Choroid plexus epithelial cell (primary cell): ENCODE data around the gene SRRM5.
"Not testable (repeated sequence)": the region's sequence is repeated elsewhere in the genome, so short reads cannot be mapped to it uniquely, and the experiment has no call there.

Source experiments
- DNase-seq: peaks from one replicate; pipeline ENCODE4 v3.0.0-alpha.2; 2010; ENCODE audit warnings: low read depth
- H3K4me3 ChIP-seq: 2 replicates; pipeline ENCODE4 v1.5.1; 2011; ENCODE audit warnings: low read depth, mild to moderate bottlenecking, control low read depth, low read length, moderate library complexity
- TF ChIP-seq, protein P1 (sequence below): conservative IDR thresholded peaks from 2 replicates; pipeline ENCODE4 v1.5.1; 2011; ENCODE audit warnings: low read depth, mild to moderate bottlenecking, control low read depth, inconsistent platforms, low read length, moderate library complexity

SRRM5 gene

DNA sequence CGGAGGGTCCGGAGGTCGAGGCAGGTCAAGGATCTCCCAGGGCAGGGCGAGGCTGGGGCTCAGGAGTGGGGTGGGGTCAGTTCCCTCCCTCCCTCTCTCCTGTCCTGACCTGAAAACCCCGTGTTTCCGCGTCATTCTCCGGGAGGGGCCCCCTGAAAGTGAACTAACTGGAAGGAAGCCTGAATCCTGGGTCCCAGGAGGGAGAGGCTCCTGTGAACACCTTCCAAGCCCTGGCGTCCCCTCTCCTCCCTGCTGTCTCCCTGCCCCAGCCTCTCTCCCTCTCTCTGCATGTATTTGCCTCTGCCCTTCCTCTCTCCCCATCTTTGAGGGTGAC is 28.5 kb downstream of the SRRM5 start:
- TF ChIP-seq, protein P1, sequence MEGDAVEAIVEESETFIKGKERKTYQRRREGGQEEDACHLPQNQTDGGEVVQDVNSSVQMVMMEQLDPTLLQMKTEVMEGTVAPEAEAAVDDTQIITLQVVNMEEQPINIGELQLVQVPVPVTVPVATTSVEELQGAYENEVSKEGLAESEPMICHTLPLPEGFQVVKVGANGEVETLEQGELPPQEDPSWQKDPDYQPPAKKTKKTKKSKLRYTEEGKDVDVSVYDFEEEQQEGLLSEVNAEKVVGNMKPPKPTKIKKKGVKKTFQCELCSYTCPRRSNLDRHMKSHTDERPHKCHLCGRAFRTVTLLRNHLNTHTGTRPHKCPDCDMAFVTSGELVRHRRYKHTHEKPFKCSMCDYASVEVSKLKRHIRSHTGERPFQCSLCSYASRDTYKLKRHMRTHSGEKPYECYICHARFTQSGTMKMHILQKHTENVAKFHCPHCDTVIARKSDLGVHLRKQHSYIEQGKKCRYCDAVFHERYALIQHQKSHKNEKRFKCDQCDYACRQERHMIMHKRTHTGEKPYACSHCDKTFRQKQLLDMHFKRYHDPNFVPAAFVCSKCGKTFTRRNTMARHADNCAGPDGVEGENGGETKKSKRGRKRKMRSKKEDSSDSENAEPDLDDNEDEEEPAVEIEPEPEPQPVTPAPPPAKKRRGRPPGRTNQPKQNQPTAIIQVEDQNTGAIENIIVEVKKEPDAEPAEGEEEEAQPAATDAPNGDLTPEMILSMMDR = no peak

DNA sequence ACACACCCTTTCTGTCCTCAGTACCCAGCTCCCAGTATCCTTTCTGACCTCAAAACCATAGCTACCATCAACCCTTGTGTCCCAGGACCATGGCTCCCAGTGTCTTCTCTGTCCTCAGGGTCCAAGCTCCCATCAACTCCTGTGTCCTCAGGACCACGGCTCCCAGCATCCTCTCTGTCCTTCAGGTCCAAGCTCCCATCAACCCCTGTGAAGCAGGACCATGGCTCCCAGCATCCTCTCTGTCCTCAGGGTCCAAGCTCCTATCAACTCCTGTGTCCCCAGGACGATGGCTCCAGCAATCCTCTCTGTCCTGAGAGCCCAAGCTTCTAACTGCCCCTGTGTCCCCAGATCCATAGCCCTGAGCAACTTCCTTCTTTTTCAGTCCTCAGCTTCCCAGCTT is 29.4 kb downstream of the SRRM5 start:
- TF ChIP-seq, protein P1 = no peak
- no peak for DNase-seq
- no peak overlapping the region for H3K4me3 ChIP-seq

More for the DNA sequence above, 28.5 kb downstream of the SRRM5 start:
- DNase-seq = no peak
- H3K4me3 ChIP-seq = peak overlapping the region; percentile 60

DNA sequence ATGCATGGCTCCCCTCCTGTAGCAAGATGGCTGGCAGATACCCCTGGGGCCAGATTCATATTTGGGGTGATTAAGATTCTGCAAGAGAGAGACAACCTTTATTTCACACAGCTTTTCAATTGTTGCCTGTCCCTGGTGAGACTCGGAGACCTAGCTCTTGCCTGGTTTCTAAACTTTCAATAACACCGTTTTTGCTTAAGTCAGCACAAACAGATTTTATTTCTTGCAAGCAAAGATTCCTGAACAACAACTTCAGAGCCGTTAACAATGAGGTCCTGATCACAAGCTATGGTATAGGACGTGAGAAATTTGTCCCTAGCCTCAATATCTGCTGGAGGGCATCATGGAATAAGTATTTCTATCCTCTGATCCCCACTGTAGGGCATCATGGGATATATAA is 30.6 kb downstream of the SRRM5 start:
- TF ChIP-seq, protein P1 = no peak
- H3K4me3 ChIP-seq = no peak overlapping the region
- no peak for DNase-seq

DNA sequence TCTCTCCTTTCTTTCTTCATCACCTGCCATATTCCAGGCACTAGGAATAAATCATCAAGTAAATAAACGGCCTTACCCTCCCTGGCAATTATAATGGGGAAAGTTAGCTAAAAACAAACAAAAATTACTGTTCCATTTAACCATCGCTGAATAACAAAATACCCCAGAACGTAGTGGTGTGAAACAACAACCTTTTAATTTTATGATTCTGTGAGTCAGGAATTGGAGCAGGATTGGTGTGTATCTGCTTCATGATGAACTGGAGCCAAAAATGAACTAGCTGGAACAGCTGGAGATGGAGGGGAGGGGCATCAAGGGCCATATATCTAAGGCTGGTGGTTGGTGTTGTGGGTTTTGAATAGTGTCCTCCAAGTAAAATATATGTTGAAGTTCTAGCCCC is 31.4 kb downstream of the SRRM5 start:
- no peak overlapping the region for H3K4me3 ChIP-seq
- DNase-seq = no peak
- TF ChIP-seq, protein P1 = no peak

DNA sequence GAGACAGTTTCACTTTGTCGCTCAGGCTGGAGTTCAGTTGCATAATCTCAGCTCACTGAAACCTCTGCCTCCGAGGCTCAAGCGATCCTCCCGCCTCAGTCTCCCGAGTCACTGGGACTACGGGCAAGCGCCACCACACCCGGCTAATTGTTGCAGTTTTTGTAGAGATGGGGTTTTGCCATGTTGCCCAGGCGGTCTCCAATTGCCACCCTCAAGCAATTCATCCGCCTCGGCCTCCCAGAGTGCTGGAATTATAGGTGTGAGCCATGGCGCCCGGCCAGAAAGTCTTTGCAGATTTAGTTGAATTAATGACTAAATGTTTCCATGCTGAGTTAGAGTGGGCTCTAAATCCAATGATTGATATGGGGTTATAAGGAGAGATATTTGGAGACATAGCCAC is 32.3 kb downstream of the SRRM5 start:
- H3K4me3 ChIP-seq = no peak overlapping the region
- TF ChIP-seq, protein P1 = no peak
- DNase-seq = no peak

DNA sequence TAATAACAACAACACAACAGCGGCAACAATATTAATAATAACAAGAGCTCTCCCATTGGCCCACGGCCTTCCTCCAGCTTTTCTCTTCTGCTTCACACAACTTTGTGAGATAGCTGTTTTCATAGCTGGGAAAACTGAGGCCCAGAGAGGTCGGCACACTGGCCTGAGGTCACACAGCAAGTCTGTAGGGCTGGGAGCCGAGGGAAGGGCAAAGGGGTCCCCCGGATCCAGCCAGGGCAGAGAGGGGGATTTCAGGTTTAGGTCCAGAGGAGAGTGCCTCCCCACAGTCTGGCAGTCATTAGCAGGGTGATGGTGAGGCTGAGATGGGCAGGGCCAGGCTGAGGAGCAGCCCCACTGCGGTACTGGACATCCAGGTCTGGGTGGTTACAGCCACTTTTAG is 36.7 kb downstream of the SRRM5 start:
- TF ChIP-seq, protein P1 = no peak
- no peak for DNase-seq
- no peak overlapping the region for H3K4me3 ChIP-seq

DNA sequence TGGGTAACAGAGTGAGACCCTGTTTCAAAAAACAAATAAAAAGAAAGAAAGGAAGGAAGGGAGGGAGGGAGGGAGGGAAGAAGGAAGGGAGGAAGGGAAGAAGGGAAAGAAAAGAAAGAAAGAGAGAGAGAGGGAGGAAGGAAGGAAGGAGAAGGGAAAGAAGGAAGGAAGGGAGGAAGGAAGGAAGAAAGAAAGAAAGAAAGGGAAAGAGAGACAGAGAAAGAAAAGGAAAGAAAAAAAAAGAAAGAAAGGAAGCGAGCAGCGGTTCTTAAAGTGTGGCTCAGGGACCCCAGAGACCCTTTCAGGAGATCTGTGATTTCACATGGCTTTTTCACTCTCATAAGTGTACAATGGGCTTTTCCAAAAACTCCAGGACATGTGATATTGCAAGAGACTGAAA is 37.6 kb downstream of the SRRM5 start:
- no peak overlapping the region for H3K4me3 ChIP-seq
- TF ChIP-seq, protein P1 = no peak
- DNase-seq = no peak

DNA sequence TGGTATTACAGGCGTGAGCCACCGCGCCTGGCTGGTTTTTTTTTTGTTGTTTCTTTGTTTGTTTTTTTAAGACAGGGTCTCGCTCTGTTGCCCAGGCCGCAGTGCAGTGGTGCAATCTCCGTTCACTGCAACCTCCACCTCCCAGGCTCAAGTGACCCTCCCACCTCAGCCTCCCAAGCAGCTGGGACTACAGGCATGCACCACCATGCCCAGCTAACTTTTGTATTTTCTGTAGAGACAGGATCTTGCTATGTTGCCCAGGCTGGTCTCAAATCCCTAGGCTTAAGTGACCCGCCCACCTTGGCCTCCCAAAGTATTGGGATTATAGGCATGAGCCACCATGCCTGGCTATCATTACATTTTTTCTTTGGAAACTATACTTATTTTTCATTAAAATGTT is 38.4 kb downstream of the SRRM5 start:
- DNase-seq, H3K4me3 ChIP-seq: not testable (repeated sequence)
